BJ (cell line): ENCODE data around the gene PCBP3. TPM values are rescaled to one million over a fixed set of nuclear protein-coding genes. Genes with fewer than 3 reads are reported as not detected.
A peak's percentile ranks its signal among the peaks of the same experiment; 100 is the strongest.

Experiments used
- CTCF ChIA-PET: fragments of 350-600 bp; formaldehyde crosslinking; extraction: SDS; loops from one replicate; lab custom pipeline; 2021; ENCODE audit warnings: antibody characterized with exemption, inconsistent platforms; lab: Yijun Ruan, JAX
- POLR2A ChIA-PET: fragments of 300-600 bp; sonication (Branson Sonifier 250); formaldehyde crosslinking; extraction: SDS; loops from one replicate; lab custom pipeline; 2021; ENCODE audit warnings: antibody characterized with exemption; lab: Charles Lee
- DNase-seq: peaks from one replicate; pipeline ENCODE4 v3.0.0-alpha.2; 2011; ENCODE audit warnings: low read depth
- H3K27me3 ChIP-seq: 2 replicates; pipeline ENCODE4 v1.6.0; 2011; ENCODE audit warnings: low read length; ENCODE audit not compliant: control insufficient read depth, insufficient read depth
- H3K36me3 ChIP-seq: 2 replicates; pipeline ENCODE4 v1.5.1; 2011; ENCODE audit warnings: low read length; ENCODE audit not compliant: control insufficient read depth, insufficient read depth
- H3K4me3 ChIP-seq: 2 replicates; pipeline ENCODE4 v1.5.1; 2011; ENCODE audit warnings: low read depth, mild to moderate bottlenecking, control low read depth, low read length
- polyA plus RNA-seq: library from polyadenylated mRNA; depleted of rRNA; stranded (reverse); fragments of >200 nt; gene quantifications from 2 replicates; pipeline ENCODE4 v1.2.3, GENCODE V29; 2011
- TF ChIP-seq, protein P1 (sequence below): IDR thresholded peaks from 2 replicates; pipeline ENCODE4 v1.5.1; 2011; ENCODE audit warnings: low read depth, mild to moderate bottlenecking, control low read depth, inconsistent platforms, low read length, moderate library complexity; ENCODE audit not compliant: insufficient read depth

Gene PCBP3
- polyA plus RNA-seq, 1 experiment, result 2.1 TPM

- ChIA-PET POLR2A (interaction anchor here (0.6 kb wide), 1 partner anchor 12 kb away, joined by 6 read pairs; no protein-coding TSS in a partner anchor), CTCF (interaction anchor here (0.7 to 5.7 kb wide), 21 partner anchors 12 to 612 kb away, joined by 3 to 64 read pairs (median 4); no protein-coding TSS in a partner anchor)
- H3K36me3 ChIP-seq, result no peaks in the 10 kb centered on the region
- H3K4me3 ChIP-seq, result no peak overlapping the region
- DNase-seq, result no peak
- no peaks in the 10 kb centered on the region for H3K27me3 ChIP-seq
- TF ChIP-seq, protein P1, sequence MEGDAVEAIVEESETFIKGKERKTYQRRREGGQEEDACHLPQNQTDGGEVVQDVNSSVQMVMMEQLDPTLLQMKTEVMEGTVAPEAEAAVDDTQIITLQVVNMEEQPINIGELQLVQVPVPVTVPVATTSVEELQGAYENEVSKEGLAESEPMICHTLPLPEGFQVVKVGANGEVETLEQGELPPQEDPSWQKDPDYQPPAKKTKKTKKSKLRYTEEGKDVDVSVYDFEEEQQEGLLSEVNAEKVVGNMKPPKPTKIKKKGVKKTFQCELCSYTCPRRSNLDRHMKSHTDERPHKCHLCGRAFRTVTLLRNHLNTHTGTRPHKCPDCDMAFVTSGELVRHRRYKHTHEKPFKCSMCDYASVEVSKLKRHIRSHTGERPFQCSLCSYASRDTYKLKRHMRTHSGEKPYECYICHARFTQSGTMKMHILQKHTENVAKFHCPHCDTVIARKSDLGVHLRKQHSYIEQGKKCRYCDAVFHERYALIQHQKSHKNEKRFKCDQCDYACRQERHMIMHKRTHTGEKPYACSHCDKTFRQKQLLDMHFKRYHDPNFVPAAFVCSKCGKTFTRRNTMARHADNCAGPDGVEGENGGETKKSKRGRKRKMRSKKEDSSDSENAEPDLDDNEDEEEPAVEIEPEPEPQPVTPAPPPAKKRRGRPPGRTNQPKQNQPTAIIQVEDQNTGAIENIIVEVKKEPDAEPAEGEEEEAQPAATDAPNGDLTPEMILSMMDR, result no peak
These were observed 326.6 kb downstream of the PCBP3 start for GRCh38 chr21:45969921-45970673.

DNA sequence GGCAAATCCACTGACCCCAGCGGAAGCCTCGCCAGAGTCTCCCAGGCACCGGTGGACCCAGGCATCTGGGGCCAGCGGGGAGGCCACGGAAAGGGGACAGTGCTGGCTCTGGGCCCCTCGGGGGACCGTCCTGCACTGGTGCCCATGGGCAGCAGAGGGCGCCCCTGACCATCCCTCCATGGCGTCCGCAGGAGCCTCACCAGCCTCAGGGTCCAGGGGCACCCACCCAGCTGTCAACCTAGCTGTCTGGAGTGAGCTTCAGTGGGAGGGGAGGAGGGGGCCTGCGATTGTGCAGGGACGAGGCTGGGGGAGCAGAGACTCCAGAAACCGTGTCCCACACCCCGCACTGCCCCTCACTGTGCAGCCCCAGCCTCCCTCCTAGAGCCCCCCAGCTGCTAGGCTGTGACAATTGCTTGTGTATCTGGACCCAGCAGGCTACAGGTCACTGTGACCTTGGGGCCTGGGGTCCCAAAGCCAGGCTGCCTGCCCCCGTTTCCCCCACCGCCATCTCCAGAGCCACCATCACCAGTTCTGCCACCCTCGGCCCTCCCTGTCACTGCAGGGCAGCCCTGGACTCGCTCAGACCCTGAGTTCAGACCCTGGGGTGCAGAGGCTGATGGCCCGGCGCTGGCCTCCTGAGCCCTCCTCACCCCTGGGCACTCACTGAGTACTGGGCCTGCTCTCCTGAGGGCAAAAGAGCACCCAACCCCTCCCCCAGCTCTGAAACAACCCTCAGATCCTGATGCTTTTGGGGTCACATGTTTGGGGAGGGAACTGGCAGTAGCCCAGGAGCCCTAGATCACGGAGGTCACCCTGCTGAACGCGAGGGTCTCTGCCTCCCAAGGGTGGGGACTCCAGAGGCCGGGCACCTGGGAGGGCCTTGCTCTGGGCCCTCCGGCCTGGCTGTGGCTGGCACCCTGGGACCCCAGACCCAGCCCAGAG lies 327.4 kb downstream of the PCBP3 start:
- Histone ChIP-seq H3K27me3 (no peaks in the 10 kb centered on the region), H3K4me3 (no peak overlapping the region), H3K36me3 (no peaks in the 10 kb centered on the region)
- CTCF ChIA-PET, result interaction anchor here (0.5 to 5.7 kb wide), 27 partner anchors 8 to 612 kb away, joined by 3 to 64 read pairs (median 4); partner anchors contain the start of genes COL6A1 and COL6A2
- TF ChIP-seq, protein P1, result peak; percentile 99
- POLR2A ChIA-PET, result interaction anchor here (0.6 kb wide), 1 partner anchor 11 kb away, joined by 6 read pairs; no protein-coding TSS in a partner anchor
- no peak for DNase-seq

- no peaks in the 10 kb centered on the region for H3K27me3 ChIP-seq
- peak; percentile 68 for DNase-seq
- no peaks in the 10 kb centered on the region for H3K36me3 ChIP-seq
- CTCF ChIA-PET, result interaction anchor here (0.5 to 5.7 kb wide), 20 partner anchors 9 to 343 kb away, joined by 3 to 64 read pairs (median 4); partner anchors contain the start of genes COL6A1 and COL6A2
- POLR2A ChIA-PET, result no interaction called here
- TF ChIP-seq, protein P1, result no peak
- no peak overlapping the region for H3K4me3 ChIP-seq
These were observed 328.3 kb downstream of the PCBP3 start for GRCh38 chr21:45971616-45972352.

GRCh38 chr21:45972353-45972715 lies 328.8 kb downstream of the PCBP3 start:
- H3K36me3 ChIP-seq, result no peaks in the 10 kb centered on the region
- no peak for DNase-seq
- H3K4me3 ChIP-seq, result peak overlapping the region; percentile 38
- H3K27me3 ChIP-seq, result no peaks in the 10 kb centered on the region
- POLR2A ChIA-PET, result interaction anchor here (1.2 kb wide), 1 partner anchor 10 kb away, joined by 4 read pairs; no protein-coding TSS in a partner anchor
- CTCF ChIA-PET, result interaction anchor here (1.1 to 5.7 kb wide), 15 partner anchors 9 to 224 kb away, joined by 3 to 64 read pairs (median 5); partner anchors contain the start of genes COL6A1 and COL6A2
- TF ChIP-seq, protein P1, result no peak
